ENCODE results near the gene BMPR1A.

DNA sequence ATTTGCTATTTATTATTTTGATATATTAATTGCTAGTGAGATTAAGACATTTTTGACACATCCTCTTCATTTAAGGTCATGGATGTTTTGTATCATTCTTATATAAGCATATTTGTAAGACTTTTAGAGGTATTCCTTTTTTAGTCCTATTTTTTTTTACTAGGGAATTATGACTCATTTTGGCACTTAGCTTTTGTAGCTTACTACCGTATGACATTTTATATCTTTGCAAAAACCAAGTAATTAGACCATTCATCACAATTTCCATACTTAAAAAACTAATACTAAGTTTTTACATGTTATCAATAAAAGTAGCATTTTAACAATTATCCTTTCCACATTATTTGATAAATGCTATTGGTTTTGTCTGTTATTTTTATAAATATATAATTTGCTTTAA is 41.6 kb downstream of the BMPR1A start:
- TF ChIP-seq, protein P1, sequence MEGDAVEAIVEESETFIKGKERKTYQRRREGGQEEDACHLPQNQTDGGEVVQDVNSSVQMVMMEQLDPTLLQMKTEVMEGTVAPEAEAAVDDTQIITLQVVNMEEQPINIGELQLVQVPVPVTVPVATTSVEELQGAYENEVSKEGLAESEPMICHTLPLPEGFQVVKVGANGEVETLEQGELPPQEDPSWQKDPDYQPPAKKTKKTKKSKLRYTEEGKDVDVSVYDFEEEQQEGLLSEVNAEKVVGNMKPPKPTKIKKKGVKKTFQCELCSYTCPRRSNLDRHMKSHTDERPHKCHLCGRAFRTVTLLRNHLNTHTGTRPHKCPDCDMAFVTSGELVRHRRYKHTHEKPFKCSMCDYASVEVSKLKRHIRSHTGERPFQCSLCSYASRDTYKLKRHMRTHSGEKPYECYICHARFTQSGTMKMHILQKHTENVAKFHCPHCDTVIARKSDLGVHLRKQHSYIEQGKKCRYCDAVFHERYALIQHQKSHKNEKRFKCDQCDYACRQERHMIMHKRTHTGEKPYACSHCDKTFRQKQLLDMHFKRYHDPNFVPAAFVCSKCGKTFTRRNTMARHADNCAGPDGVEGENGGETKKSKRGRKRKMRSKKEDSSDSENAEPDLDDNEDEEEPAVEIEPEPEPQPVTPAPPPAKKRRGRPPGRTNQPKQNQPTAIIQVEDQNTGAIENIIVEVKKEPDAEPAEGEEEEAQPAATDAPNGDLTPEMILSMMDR (IDR thresholded peaks at IDR 0.05) = no peak
- TF ChIP-seq POLR2A (IDR thresholded peaks at IDR 0.05) = no peak
